Endothelial cell of umbilical vein (primary cell): ENCODE data around the gene IP6K2. TPM values are rescaled to one million over a fixed set of nuclear protein-coding genes. Genes with fewer than 3 reads are reported as not detected.

ENCODE experiments used
- BruUV-seq: library from RNA; stranded (reverse); fragments of 400-500 nt; replicated peaks from 2 replicates; lab custom pipeline; 2021; lab: Mats Ljungman, UMichigan
- CTCF ChIA-PET: fragments of 300-600, 350-600 bp; sonication (Branson Sonifier 250); formaldehyde crosslinking; loops from one replicate; lab custom pipeline; 2021; ENCODE audit warnings: antibody characterized with exemption, inconsistent platforms; lab: Charles Lee
- POLR2A ChIA-PET: fragments of 300-600, 350-600 bp; sonication (Branson Sonifier 250); formaldehyde crosslinking; loops from one replicate; lab custom pipeline; 2021; ENCODE audit warnings: antibody characterized with exemption, inconsistent platforms; lab: Charles Lee
- DNase-seq: peaks from one replicate; pipeline ENCODE4 v3.0.0-alpha.2; 2011; ENCODE audit warnings: low read depth, low spot score
- FAIRE-seq: peaks from 2 replicates; lab custom pipeline; 2011; peaks lifted over from hg19 to GRCh38; lab: Jason Lieb, UNC
- H2AFZ ChIP-seq: 2 replicates; pipeline ENCODE4 v1.6.0; 2012; ENCODE audit warnings: low read depth, low read length, control low read depth, inconsistent platforms
- H3K27ac ChIP-seq: 2 replicates; pipeline ENCODE4 v1.5.1; 2011; ENCODE audit warnings: low read depth, mild to moderate bottlenecking, control low read depth, low read length, moderate library complexity; ENCODE audit not compliant: insufficient read depth
- H3K27me3 ChIP-seq, 2 experiments: 2 replicates each; pipeline versions ENCODE4 v1.6.0 to v1.6.1; 2011; ENCODE audit warnings: low read length in 2 of 2, mixed read lengths in 1 of 2; ENCODE audit not compliant: control insufficient read depth in 2 of 2, insufficient read depth in 2 of 2
- H3K36me3 ChIP-seq, 2 experiments: 2 replicates in 1 of 2; 3 replicates in 1 of 2; pipeline ENCODE4 v1.5.1; 2011; ENCODE audit warnings: low read length in 2 of 2, mild to moderate bottlenecking in 1 of 2, moderate library complexity in 1 of 2; ENCODE audit not compliant: control insufficient read depth in 2 of 2, insufficient read depth in 2 of 2; ENCODE audit errors: extremely low read depth in 1 of 2
- H3K4me1 ChIP-seq: 3 replicates; pipeline ENCODE4 v1.5.1; 2011; ENCODE audit warnings: mild to moderate bottlenecking, low read length; ENCODE audit not compliant: control insufficient read depth, insufficient read depth; ENCODE audit errors: extremely low read depth
- H3K4me2 ChIP-seq: 2 replicates; pipeline ENCODE4 v1.6.1; 2011; ENCODE audit warnings: low read length, control low read depth, mixed read lengths; ENCODE audit not compliant: insufficient read depth
- H3K4me3 ChIP-seq, 3 experiments: fragments of 200-600 bp in 1 of 3; sonication (generic), shearing (Covaris generic) in 1 of 3; replicated peaks in 1 of 3; 2 replicates each; pipeline ENCODE4 v1.5.1; 2011 to 2016; ENCODE audit warnings: control low read depth in 3 of 3, low read length in 3 of 3, mild to moderate bottlenecking in 2 of 3, inconsistent platforms in 1 of 3, low read depth in 1 of 3, moderate library complexity in 1 of 3; ENCODE audit not compliant: insufficient read depth in 1 of 3
- H3K79me2 ChIP-seq: 2 replicates; pipeline ENCODE4 v1.6.0; 2012; ENCODE audit warnings: low read length, inconsistent platforms; ENCODE audit not compliant: control insufficient read depth, insufficient read depth
- H3K9ac ChIP-seq: replicated peaks from 2 replicates; pipeline ENCODE3; 2011; ENCODE audit warnings: low read length, control low read depth; ENCODE audit not compliant: insufficient read depth; ENCODE audit errors: extremely low read depth
- H3K9me1 ChIP-seq: replicated peaks from 3 replicates; pipeline ENCODE4 v1.6.0; 2011; ENCODE audit warnings: mild to moderate bottlenecking, low read length; ENCODE audit not compliant: control insufficient read depth, insufficient read depth; ENCODE audit errors: extremely low read depth
- H3K9me3 ChIP-seq: replicated peaks from 2 replicates; pipeline ENCODE4 v1.5.1; 2012; ENCODE audit warnings: low read length, inconsistent platforms; ENCODE audit not compliant: control insufficient read depth, insufficient read depth
- H4K20me1 ChIP-seq: replicated peaks from 2 replicates; pipeline ENCODE3; 2011; ENCODE audit warnings: mild to moderate bottlenecking, low read length; ENCODE audit not compliant: control insufficient read depth, insufficient read depth; ENCODE audit errors: extremely low read depth
- EZH2 ChIP-seq: IDR thresholded peaks from 2 replicates; pipeline ENCODE4 v1.6.1; 2012; ENCODE audit warnings: borderline replicate concordance, low read depth, mild to moderate bottlenecking, moderate library complexity, low read length, inconsistent platforms; ENCODE audit not compliant: severe bottlenecking
- FOS ChIP-seq: IDR thresholded peaks from 2 replicates; pipeline ENCODE4 v1.6.1; 2011; ENCODE audit warnings: mild to moderate bottlenecking, low read length, moderate library complexity, borderline replicate concordance; ENCODE audit not compliant: insufficient read depth
- GATA2 ChIP-seq: IDR thresholded peaks from 2 replicates; pipeline ENCODE4 v1.7.0; 2011; ENCODE audit warnings: low read depth, mild to moderate bottlenecking, moderate library complexity, mixed read lengths, low read length; ENCODE audit not compliant: insufficient read length, insufficient read depth
- JUN ChIP-seq: IDR thresholded peaks from 2 replicates; pipeline ENCODE4 v1.6.1; 2011; ENCODE audit warnings: borderline replicate concordance, low read depth; ENCODE audit not compliant: insufficient read length, insufficient read depth
- MYC ChIP-seq: IDR thresholded peaks from one replicate; pipeline ENCODE4 v1.6.1; 2011; ENCODE audit warnings: mild to moderate bottlenecking, low read depth, low read length
- POLR2A ChIP-seq: IDR thresholded peaks from 2 replicates; pipeline ENCODE4 v1.6.1; 2012; ENCODE audit warnings: low read depth, mild to moderate bottlenecking, control low read depth, low read length
- POLR2AphosphoS5 ChIP-seq: IDR thresholded peaks from 2 replicates; pipeline ENCODE4 v1.6.1; 2012; ENCODE audit warnings: low read depth, mild to moderate bottlenecking, control low read depth, low read length, moderate library complexity; ENCODE audit not compliant: insufficient read depth
- dilution Hi-C: fragments of 300-500 bp; cut with MboI; formaldehyde crosslinking; loops from one replicate; pipeline ENCODE4 v1.15.0; 2019; ENCODE audit warnings: low sequenced_read_pairs; ENCODE audit not compliant: extremely low pct_ligation_motif_present
- intact Hi-C: fragments of 100-400 bp; cut with micrococcal nuclease; formaldehyde crosslinking; loops from one replicate; pipeline ENCODE4 v1.10.0; 2022
- polyA plus RNA-seq, 4 experiments: library from polyadenylated mRNA; depleted of rRNA in 3 of 4; stranded (reverse) in 3 of 4; unstranded in 1 of 4; fragments of >200 nt; gene quantifications; 2 replicates each; pipeline versions ENCODE4 v1.2.1 to v1.2.3, GENCODE V29; 2011 to 2012; ENCODE audit warnings: missing spikeins in 1 of 4
- total RNA-seq: library from RNA; stranded (reverse); gene quantifications from 2 replicates; pipeline ENCODE4 v1.2.3, GENCODE V29; 2021
- TF ChIP-seq, protein P1 (sequence below), 2 donors: IDR thresholded peaks; 1 replicate in 1 of 2; 2 replicates in 1 of 2; pipeline ENCODE4 v1.5.1; 2011; ENCODE audit warnings: low read length in 2 of 2, mild to moderate bottlenecking in 2 of 2, moderate library complexity in 2 of 2, control low read depth in 1 of 2, inconsistent platforms in 1 of 2, low read depth in 1 of 2; ENCODE audit not compliant: insufficient read depth in 1 of 2; ENCODE audit errors: extremely low read depth in 1 of 2
- TF ChIP-seq, protein P2 (sequence below): IDR thresholded peaks from 2 replicates; pipeline ENCODE4 v1.6.1; 2011; ENCODE audit not compliant: insufficient read depth, insufficient read length

IP6K2 gene
- total and polyA plus RNA-seq, 2 donors (not counting 3 experiments of a cell fraction or from before 2014, with no cell fraction given): 81.8 to 143 TPM

DNA sequence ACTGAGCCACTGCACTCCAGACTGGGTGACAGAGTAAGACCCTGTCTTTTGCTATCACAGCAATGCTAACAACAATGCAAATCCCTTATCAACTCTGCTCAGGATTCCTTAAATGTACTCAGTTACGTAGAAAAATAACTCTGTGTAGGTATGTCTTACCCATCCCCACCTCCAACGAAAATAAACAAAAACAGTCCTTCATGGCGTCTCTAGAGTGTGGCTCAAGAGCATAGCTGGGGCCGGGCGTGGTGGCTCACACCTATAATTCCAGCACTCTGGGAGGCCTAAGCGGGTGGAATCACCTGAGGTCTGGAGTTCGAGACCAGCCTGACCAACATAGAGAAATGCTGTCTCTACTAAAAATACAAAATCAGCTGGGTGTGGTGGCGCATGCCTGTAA lies 18.1 kb downstream of the IP6K2 start:
- ChIA-PET CTCF (interaction anchor here (1.3 kb wide), 1 partner anchor 13 kb away, joined by 7 read pairs; the partner anchor contains the start of gene NCKIPSD), POLR2A (no interaction called here)
- H3K4me2 ChIP-seq: no peak overlapping the region
- TF ChIP-seq POLR2A: no peak
- no peak for TF ChIP-seq JUN
- H2AFZ ChIP-seq: no peak overlapping the region
- intact Hi-C loops (no loop called here), dilution Hi-C loops (no loop called here)
- no peaks in the 10 kb centered on the region for H3K9me3 ChIP-seq
- BruUV-seq: no TSS peak
- H3K4me3 ChIP-seq: no peak overlapping the region
- no peaks in the 10 kb centered on the region for H3K9me1 ChIP-seq
- DNase-seq (no peak), FAIRE-seq (no peak)
- peaks cover 20% of the 10 kb centered on the region for H3K4me1 ChIP-seq
- peaks cover 18% of the 10 kb centered on the region for H4K20me1 ChIP-seq
- H3K79me2 ChIP-seq: peaks cover 80% of the 10 kb centered on the region
- peaks cover 10 to 17% of the 10 kb centered on the region in 2 experiments for H3K36me3 ChIP-seq
- no peak overlapping the region for H3K9ac ChIP-seq
- no peak overlapping the region for H3K27ac ChIP-seq
- H3K27me3 ChIP-seq: no peaks in the 10 kb centered on the region

DNA sequence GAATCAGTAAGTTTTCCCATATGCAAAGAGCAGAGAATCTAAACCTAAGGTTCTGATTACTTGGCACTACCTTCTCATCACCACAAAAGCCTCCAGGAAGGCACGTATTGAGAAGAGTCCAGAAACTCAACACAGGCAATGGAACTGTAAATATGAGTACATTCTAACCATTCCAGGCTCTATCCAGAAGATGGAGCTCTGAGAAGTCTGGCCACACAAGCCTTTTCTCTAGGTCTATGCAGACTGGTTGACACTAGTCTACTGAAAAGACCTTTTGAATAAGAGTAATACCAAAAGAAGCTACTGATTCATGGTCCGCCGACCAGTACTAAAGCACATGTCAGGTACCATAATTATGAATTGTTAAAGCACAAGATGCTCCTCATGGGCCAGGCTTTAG lies 19.1 kb downstream of the IP6K2 start:
- H4K20me1 ChIP-seq: peaks cover 18% of the 10 kb centered on the region
- no peaks in the 10 kb centered on the region for H3K9me1 ChIP-seq
- CTCF ChIA-PET: interaction anchor here (0.6 to 1.3 kb wide), 2 partner anchors 11 to 12 kb away, joined by 3 to 7 read pairs; partner anchors contain the start of gene NCKIPSD
- no peak overlapping the region for H3K4me3 ChIP-seq
- H3K4me2 ChIP-seq: no peak overlapping the region
- no peak overlapping the region for H2AFZ ChIP-seq
- no peaks in the 10 kb centered on the region for H3K27me3 ChIP-seq
- peaks cover 17 to 24% of the 10 kb centered on the region in 2 experiments for H3K36me3 ChIP-seq
- no peak overlapping the region for H3K9ac ChIP-seq
- no TSS peak for BruUV-seq
- peaks cover 21% of the 10 kb centered on the region for H3K4me1 ChIP-seq
- DNase-seq (no peak), FAIRE-seq (no peak)
- no peaks in the 10 kb centered on the region for H3K9me3 ChIP-seq
- dilution Hi-C loops (no loop called here), intact Hi-C loops (no loop called here)
- H3K79me2 ChIP-seq: peaks cover 82% of the 10 kb centered on the region
- POLR2A ChIA-PET: no interaction called here
- H3K27ac ChIP-seq: no peak overlapping the region
- no peak for TF ChIP-seq FOS
- no peak for TF ChIP-seq POLR2A
- TF ChIP-seq, protein P1, sequence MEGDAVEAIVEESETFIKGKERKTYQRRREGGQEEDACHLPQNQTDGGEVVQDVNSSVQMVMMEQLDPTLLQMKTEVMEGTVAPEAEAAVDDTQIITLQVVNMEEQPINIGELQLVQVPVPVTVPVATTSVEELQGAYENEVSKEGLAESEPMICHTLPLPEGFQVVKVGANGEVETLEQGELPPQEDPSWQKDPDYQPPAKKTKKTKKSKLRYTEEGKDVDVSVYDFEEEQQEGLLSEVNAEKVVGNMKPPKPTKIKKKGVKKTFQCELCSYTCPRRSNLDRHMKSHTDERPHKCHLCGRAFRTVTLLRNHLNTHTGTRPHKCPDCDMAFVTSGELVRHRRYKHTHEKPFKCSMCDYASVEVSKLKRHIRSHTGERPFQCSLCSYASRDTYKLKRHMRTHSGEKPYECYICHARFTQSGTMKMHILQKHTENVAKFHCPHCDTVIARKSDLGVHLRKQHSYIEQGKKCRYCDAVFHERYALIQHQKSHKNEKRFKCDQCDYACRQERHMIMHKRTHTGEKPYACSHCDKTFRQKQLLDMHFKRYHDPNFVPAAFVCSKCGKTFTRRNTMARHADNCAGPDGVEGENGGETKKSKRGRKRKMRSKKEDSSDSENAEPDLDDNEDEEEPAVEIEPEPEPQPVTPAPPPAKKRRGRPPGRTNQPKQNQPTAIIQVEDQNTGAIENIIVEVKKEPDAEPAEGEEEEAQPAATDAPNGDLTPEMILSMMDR (IDR thresholded peaks at IDR 0.05; ENCODE audit: extremely low read depth in 1 of 2, insufficient read depth in 1 of 2, low read depth in 1 of 2, low read length in 2 of 2): no peak
- TF ChIP-seq, protein P2, sequence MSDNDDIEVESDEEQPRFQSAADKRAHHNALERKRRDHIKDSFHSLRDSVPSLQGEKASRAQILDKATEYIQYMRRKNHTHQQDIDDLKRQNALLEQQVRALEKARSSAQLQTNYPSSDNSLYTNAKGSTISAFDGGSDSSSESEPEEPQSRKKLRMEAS: no peak
- no peak for TF ChIP-seq GATA2
- TF ChIP-seq POLR2AphosphoS5: no peak
- no peak for TF ChIP-seq JUN
- TF ChIP-seq EZH2: no peak
- TF ChIP-seq MYC: no peak
